ENCODE results near the gene MORF4L2. TPM values are rescaled to one million over a fixed set of nuclear protein-coding genes. Genes with fewer than 3 reads are reported as not detected.

The MORF4L2 gene
- total RNA-seq, 4 donors from 2014 or later = 203 to 284 (median 249) TPM

- DNase-seq (ENCODE audit: low spot score in 2 of 2) = no peak
- Histone ChIP-seq H3K36me3 (no peaks in the 10 kb centered on the region), H3K4me1 (no peaks in the 10 kb centered on the region), H3K9me3 (no peaks in the 10 kb centered on the region), H3K27ac (no peak overlapping the region), H3K4me3 (no peak overlapping the region), H3K27me3 (peaks cover 0 to 15% of the 10 kb centered on the region in 2 donors)
- TF ChIP-seq POLR2A (IDR thresholded peaks at IDR 0.05) (no peak), EP300 (IDR thresholded peaks at IDR 0.05) (no peak), CTCF (IDR thresholded peaks at IDR 0.05) (no peak)
- WGBS, 2 donors = 86 to 90% methylated on average over 4 of the region's 4 CpGs
Observed at GRCh38 chrX:103718120-103718519, 31.6 kb upstream of the MORF4L2 start.

- 41 to 52% methylated on average over 2 of the region's 2 CpGs for WGBS, 2 donors
- no peak for TF ChIP-seq CTCF (IDR thresholded peaks at IDR 0.05)
- no peak for TF ChIP-seq POLR2A (IDR thresholded peaks at IDR 0.05)
- TF ChIP-seq EP300 (IDR thresholded peaks at IDR 0.05) = no peak
Observed at GRCh38 chrX:103716962-103717361, 30.5 kb upstream of the MORF4L2 start.

GRCh38 chrX:103710609-103711008 lies 24.1 kb upstream of the MORF4L2 start, which contains the start of gene TMEM31:
TMEM31 (plus strand) TSS chrX:103710909; CDS start chrX:103712259, 1,350 bp downstream.
- H3K4me3 ChIP-seq = no peak within 1 kb of the TSS
- H3K27me3 ChIP-seq = peaks cover 0 to 15% of the 10 kb centered on the region in 2 donors
- no peaks in the 10 kb centered on the region for H3K9me3 ChIP-seq
- WGBS, 2 donors = 91 to 96% methylated on average over 5 of the region's 5 CpGs
- H3K27ac ChIP-seq = no peak within 1 kb of the TSS
- no peaks in the 10 kb centered on the region for H3K36me3 ChIP-seq
- no peaks in the 10 kb centered on the region for H3K4me1 ChIP-seq
- no peak for DNase-seq (ENCODE audit: low spot score in 2 of 2)
- TF ChIP-seq CTCF (IDR thresholded peaks at IDR 0.05) (no peak), POLR2A (IDR thresholded peaks at IDR 0.05) (no peak), EP300 (IDR thresholded peaks at IDR 0.05) (no peak)

More at GRCh38 chrX:103716962-103717361, 30.5 kb upstream of the MORF4L2 start:
- no peaks in the 10 kb centered on the region for H3K9me3 ChIP-seq
- no peak overlapping the region for H3K27ac ChIP-seq
- no peak for DNase-seq (ENCODE audit: low spot score in 2 of 2)
- H3K4me1 ChIP-seq = no peaks in the 10 kb centered on the region
- no peaks in the 10 kb centered on the region for H3K36me3 ChIP-seq
- H3K27me3 ChIP-seq = peaks cover 0 to 9% of the 10 kb centered on the region in 2 donors
- H3K4me3 ChIP-seq = no peak overlapping the region

GRCh38 chrX:103704863-103705262 lies 18.4 kb upstream of the MORF4L2 start:
- Histone ChIP-seq H3K4me3 (no peak overlapping the region), H3K4me1 (no peaks in the 10 kb centered on the region), H3K27me3 (peaks cover 0 to 26% of the 10 kb centered on the region in 2 donors), H3K9me3 (no peaks in the 10 kb centered on the region), H3K36me3 (no peaks in the 10 kb centered on the region), H3K27ac (no peak overlapping the region)
- TF ChIP-seq CTCF (IDR thresholded peaks at IDR 0.05) (no peak), POLR2A (IDR thresholded peaks at IDR 0.05) (no peak), EP300 (IDR thresholded peaks at IDR 0.05) (no peak)
- no peak for DNase-seq (ENCODE audit: low spot score in 2 of 2)
- WGBS, 2 donors = 86 to 92% methylated on average over 2 to 3 of the region's 3 CpGs

GRCh38 chrX:103699243-103699642 lies 12.7 kb upstream of the MORF4L2 start:
- no peaks in the 10 kb centered on the region for H3K9me3 ChIP-seq
- DNase-seq (ENCODE audit: low spot score in 2 of 2) = no peak
- H3K4me1 ChIP-seq = no peaks in the 10 kb centered on the region
- no peaks in the 10 kb centered on the region for H3K36me3 ChIP-seq
- H3K4me3 ChIP-seq = no peak overlapping the region
- no peak for TF ChIP-seq CTCF (IDR thresholded peaks at IDR 0.05)
- 71 to 85% methylated on average over 5 of the region's 5 CpGs for WGBS, 2 donors
- H3K27ac ChIP-seq = no peak overlapping the region
- H3K27me3 ChIP-seq = peaks cover 0 to 12% of the 10 kb centered on the region in 2 donors

Measured in tibial nerve (tissue), 4 donors.